ENCODE data around the gene LMO3. TPM values are rescaled to one million over a fixed set of nuclear protein-coding genes. Genes with fewer than 3 reads are reported as not detected.
"Not testable (repeated sequence)": the region's sequence is repeated elsewhere in the genome, so short reads cannot be mapped to it uniquely, and the experiment has no call there.

The LMO3 gene
- total RNA-seq, 3 donors from 2014 or later: 3.6 to 131 (median 9.4) TPM

DNA sequence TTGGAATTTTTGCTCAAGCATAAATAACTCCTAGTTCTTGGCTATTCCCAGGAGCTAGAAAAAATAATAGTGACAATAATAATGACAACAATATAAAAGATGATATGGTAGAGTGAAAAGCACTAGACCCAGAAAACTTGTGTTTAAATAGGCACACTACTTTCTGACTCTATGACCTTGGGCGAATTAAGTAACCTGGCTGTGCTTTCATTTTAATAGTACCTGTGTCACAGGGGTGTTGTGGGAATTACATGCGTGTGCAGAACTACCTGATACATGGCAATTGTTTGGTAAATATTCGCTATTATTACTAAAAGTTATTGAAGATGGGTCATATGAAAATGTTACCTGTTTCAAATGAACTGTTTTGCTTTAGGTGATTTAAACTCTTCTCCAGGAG, 60.1 kb downstream of the LMO3 start:
- H3K4me3 ChIP-seq: no peak overlapping the region
- TF ChIP-seq CTCF (IDR thresholded peaks at IDR 0.05): no peak
- no peaks in the 10 kb centered on the region for H3K4me1 ChIP-seq (ENCODE audit: low read depth)
- DNase-seq: no peak
- no peak for ATAC-seq
- H3K36me3 ChIP-seq (ENCODE audit: low read depth): no peaks in the 10 kb centered on the region
- intact Hi-C loops (cut with DNase I, micrococcal nuclease): no loop called here
- H3K9me3 ChIP-seq: no peaks in the 10 kb centered on the region

DNA sequence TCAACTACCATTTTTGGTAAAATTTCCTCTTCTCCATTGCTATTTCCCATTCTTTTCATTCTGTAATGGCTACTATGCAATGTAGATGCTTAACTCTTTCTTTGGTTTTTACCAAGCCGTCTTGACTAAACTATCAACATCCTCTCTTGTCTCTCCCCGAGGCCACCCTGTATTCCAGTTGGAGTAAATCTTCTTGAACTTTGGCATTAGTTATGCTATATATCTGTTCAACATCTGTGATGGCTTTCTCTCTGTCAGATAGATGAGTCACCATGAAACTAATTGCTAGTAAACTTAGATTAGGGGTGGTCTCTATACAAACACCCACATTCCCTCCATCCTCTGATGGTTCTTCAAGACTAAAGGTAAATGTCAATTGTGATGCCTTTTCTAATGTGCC, 63.4 kb downstream of the LMO3 start:
- Histone ChIP-seq H3K36me3 (ENCODE audit: low read depth) (no peaks in the 10 kb centered on the region), H3K4me1 (ENCODE audit: low read depth) (no peaks in the 10 kb centered on the region), H3K4me3 (no peak overlapping the region), H3K9me3 (no peaks in the 10 kb centered on the region)
- ATAC-seq (no peak), DNase-seq (no peak)
- intact Hi-C loops (cut with DNase I, micrococcal nuclease): no loop called here
- TF ChIP-seq CTCF (IDR thresholded peaks at IDR 0.05): no peak

DNA sequence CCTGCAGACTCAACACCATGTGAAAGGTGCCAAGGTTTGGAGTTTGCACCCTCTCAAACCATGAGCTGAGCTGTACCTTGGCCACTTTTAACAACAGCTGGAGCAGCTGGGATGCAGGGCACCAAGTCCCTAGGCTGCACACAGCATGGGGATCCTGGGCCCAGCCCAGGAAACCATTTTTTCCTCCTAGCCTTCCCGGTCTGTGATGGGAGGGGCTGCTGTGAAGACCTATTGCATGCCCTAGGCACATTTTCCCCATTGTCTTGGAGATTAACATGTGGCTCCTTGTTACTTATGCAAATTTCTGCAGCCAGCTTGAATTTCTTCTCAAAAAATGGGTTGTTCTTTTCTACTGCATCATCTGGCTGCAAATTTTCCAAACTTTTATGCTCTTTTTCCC, 68.3 kb downstream of the LMO3 start:
- ATAC-seq; intact Hi-C loops (cut with DNase I, micrococcal nuclease); DNase-seq; H3K9me3 ChIP-seq; H3K4me1 ChIP-seq (ENCODE audit: low read depth); H3K4me3 ChIP-seq; H3K36me3 ChIP-seq (ENCODE audit: low read depth): not testable (repeated sequence)

DNA sequence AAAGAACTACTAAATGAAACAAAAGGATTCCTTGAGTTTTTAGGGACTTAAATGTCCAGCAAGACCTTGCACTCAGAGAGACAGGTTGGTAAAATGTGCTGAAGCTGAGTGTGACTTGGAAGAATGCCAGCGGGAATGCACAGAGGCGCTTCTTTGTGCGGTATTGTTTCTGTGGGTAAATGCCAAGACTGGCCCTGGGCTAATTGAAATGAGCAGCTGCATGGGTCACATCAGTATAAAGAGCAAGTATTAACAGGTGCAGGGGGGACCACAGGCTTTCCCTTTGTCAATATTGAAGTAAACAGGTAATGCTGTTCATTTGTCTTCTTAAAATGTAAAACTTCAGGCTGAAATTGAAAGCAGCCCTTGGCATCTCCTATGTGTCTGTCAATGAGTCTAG, 74.3 kb downstream of the LMO3 start:
- DNase-seq (peak in 1 of 3 donors; percentile 31), ATAC-seq (peak; percentile 42)
- intact Hi-C loops (cut with DNase I, micrococcal nuclease): no loop called here
- no peaks in the 10 kb centered on the region for H3K9me3 ChIP-seq
- no peak overlapping the region for H3K4me3 ChIP-seq
- no peak for TF ChIP-seq CTCF (IDR thresholded peaks at IDR 0.05)
- H3K4me1 ChIP-seq (ENCODE audit: low read depth): no peaks in the 10 kb centered on the region
- H3K36me3 ChIP-seq (ENCODE audit: low read depth): no peaks in the 10 kb centered on the region

- no peaks in the 10 kb centered on the region for H3K9me3 ChIP-seq
- no peaks in the 10 kb centered on the region for H3K4me1 ChIP-seq (ENCODE audit: low read depth)
- no peaks in the 10 kb centered on the region for H3K36me3 ChIP-seq (ENCODE audit: low read depth)
- intact Hi-C loops (cut with DNase I, micrococcal nuclease): no loop called here
- no peak overlapping the region for H3K4me3 ChIP-seq
- ATAC-seq (peak; percentile 21), DNase-seq (no peak)
- TF ChIP-seq CTCF (IDR thresholded peaks at IDR 0.05): no peak
Measured at GRCh38 chr12:16530268-16530850, 75.6 kb downstream of the LMO3 start.

DNA sequence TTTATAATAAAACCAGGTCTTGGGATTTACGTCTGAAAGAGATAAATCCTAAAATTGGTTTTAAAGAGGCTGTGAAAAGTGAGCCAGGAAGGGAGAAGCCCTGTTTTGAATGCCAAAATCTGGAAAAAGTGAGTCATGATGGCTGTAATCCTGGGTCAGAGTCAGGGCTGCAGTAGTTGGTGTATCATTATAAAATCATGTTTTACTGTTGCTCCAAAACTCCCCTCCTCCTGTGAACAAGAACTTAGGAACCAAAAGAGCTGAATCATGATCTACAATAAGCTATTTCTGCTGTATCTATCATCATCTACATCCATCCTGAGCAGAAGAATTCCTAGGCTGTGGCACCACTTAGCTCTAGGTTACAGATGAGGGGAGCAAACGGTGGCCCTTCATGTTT, 79.3 kb downstream of the LMO3 start:
- ATAC-seq (no peak), DNase-seq (no peak)
- no peak for TF ChIP-seq CTCF (IDR thresholded peaks at IDR 0.05)
- Histone ChIP-seq H3K36me3 (ENCODE audit: low read depth) (no peaks in the 10 kb centered on the region), H3K4me3 (no peak overlapping the region), H3K9me3 (no peaks in the 10 kb centered on the region), H3K4me1 (ENCODE audit: low read depth) (no peaks in the 10 kb centered on the region)
- intact Hi-C loops (cut with DNase I, micrococcal nuclease): no loop called here

All from mucosa of descending colon (tissue), 3 donors.